Liver (tissue), 9 donors: ENCODE data around the gene TJP1. TPM values are rescaled to one million over a fixed set of nuclear protein-coding genes. Genes with fewer than 3 reads are reported as not detected.

Experiments used
- DNase-seq: peaks from one replicate; pipeline ENCODE4 v3.0.0-alpha.2; 2017; ENCODE audit warnings: low spot score
- H3K27ac ChIP-seq, 2 donors: one replicate each; pipeline ENCODE4 v1.7.0; 2013; ENCODE audit warnings: inconsistent platforms in 2 of 2, low read length in 2 of 2, control low read depth in 1 of 2, low read depth in 1 of 2, mild to moderate bottlenecking in 1 of 2
- H3K27me3 ChIP-seq, 4 donors: one replicate each; pipeline versions ENCODE4 v1.6.1 to v1.7.0; 2013; ENCODE audit warnings: low read length in 3 of 4, inconsistent platforms in 1 of 4, mild to moderate bottlenecking in 1 of 4, moderate library complexity in 1 of 4; ENCODE audit not compliant: control insufficient read depth in 4 of 4, insufficient read depth in 4 of 4
- H3K36me3 ChIP-seq, 4 donors: one replicate each; pipeline versions ENCODE4 v1.6.1 to v1.7.0; 2013; ENCODE audit warnings: low read length in 3 of 4, mild to moderate bottlenecking in 3 of 4, low read depth in 1 of 4, moderate library complexity in 1 of 4; ENCODE audit not compliant: control insufficient read depth in 4 of 4, insufficient read depth in 3 of 4
- H3K4me1 ChIP-seq, 4 donors: one replicate each; pipeline versions ENCODE4 v1.6.1 to v1.7.0; 2013; ENCODE audit warnings: low read length in 3 of 4, mild to moderate bottlenecking in 3 of 4, moderate library complexity in 1 of 4; ENCODE audit not compliant: control insufficient read depth in 4 of 4, insufficient read depth in 4 of 4
- H3K4me3 ChIP-seq, 3 donors: one replicate each; pipeline versions ENCODE4 v1.6.1 to v1.7.0; 2013; ENCODE audit warnings: low read length in 3 of 3, control low read depth in 1 of 3, low read depth in 1 of 3, mild to moderate bottlenecking in 1 of 3
- H3K9ac ChIP-seq, 2 donors: one replicate each; pipeline ENCODE4 v1.7.0; 2013; ENCODE audit warnings: low read length in 2 of 2, mild to moderate bottlenecking in 2 of 2, moderate library complexity in 2 of 2, control low read depth in 1 of 2, low read depth in 1 of 2
- H3K9me3 ChIP-seq, 4 donors: one replicate each; pipeline versions ENCODE4 v1.6.1 to v1.7.0; 2013; ENCODE audit warnings: low read length in 3 of 4; ENCODE audit not compliant: control insufficient read depth in 4 of 4
- EGR1 ChIP-seq, 2 donors: IDR thresholded peaks; 2 replicates each; pipeline ENCODE4 v1.6.1; 2016 to 2018; ENCODE audit warnings: antibody characterized with exemption in 2 of 2, low read depth in 2 of 2
- FOXA2 ChIP-seq: IDR thresholded peaks from 2 replicates; pipeline ENCODE4 v1.6.1; 2016; ENCODE audit warnings: antibody characterized with exemption
- GABPA ChIP-seq, 2 donors: IDR thresholded peaks in 1 of 2; conservative IDR thresholded peaks in 1 of 2; 2 replicates each; pipeline ENCODE4 v1.6.1; 2016; ENCODE audit warnings: antibody characterized with exemption in 2 of 2, mild to moderate bottlenecking in 1 of 2, moderate library complexity in 1 of 2
- JUND ChIP-seq, 2 donors: IDR thresholded peaks; 2 replicates each; pipeline ENCODE4 v1.6.1; 2016; ENCODE audit warnings: antibody characterized with exemption in 2 of 2
- MAX ChIP-seq: IDR thresholded peaks from 2 replicates; pipeline ENCODE4 v1.6.1; 2016; ENCODE audit warnings: antibody characterized with exemption
- NR2F2 ChIP-seq: IDR thresholded peaks from 2 replicates; pipeline ENCODE4 v1.6.1; 2016; ENCODE audit warnings: antibody characterized with exemption
- RAD21 ChIP-seq, 2 donors: IDR thresholded peaks; 2 replicates each; pipeline ENCODE4 v1.6.1; 2016; ENCODE audit warnings: antibody characterized with exemption in 2 of 2, mild to moderate bottlenecking in 2 of 2
- SP1 ChIP-seq: IDR thresholded peaks from 2 replicates; pipeline ENCODE4 v1.6.1; 2018; ENCODE audit warnings: antibody characterized with exemption, mild to moderate bottlenecking
- TAF1 ChIP-seq: conservative IDR thresholded peaks from 2 replicates; pipeline ENCODE4 v1.6.1; 2016; ENCODE audit warnings: antibody characterized with exemption, mild to moderate bottlenecking
- ZBTB33 ChIP-seq: IDR thresholded peaks from 2 replicates; pipeline ENCODE4 v1.6.1; 2016; ENCODE audit warnings: antibody characterized with exemption
- WGBS: extraction: QIAGEN DNeasy Blood & Tissue Kit; methylation state at CpG from one replicate; pipeline ENCODE4 v1.1.7; 2013; 5-methylcytosine and 5-hydroxymethylcytosine counted together
- polyA plus RNA-seq, 2 donors: library from polyadenylated mRNA; stranded (reverse) in 1 of 2; unstranded in 1 of 2; fragments of 200-250 nt in 1 of 2; fragments of >200 nt in 1 of 2; fragmentation: Nextera tagmentation in 1 of 2; extraction: Ambion mirVana in 1 of 2; gene quantifications; one replicate each; pipeline versions ENCODE4 v1.2.1 to v1.2.3, GENCODE V29; 2013 to 2015
- total RNA-seq, 2 donors: library from RNA; depleted of rRNA; stranded (reverse); fragments of >200 nt; gene quantifications; one replicate each; pipeline ENCODE4 v1.2.3, GENCODE V29; 2014
- TF ChIP-seq, protein P1 (sequence below): IDR thresholded peaks from 2 replicates; pipeline ENCODE4 v1.6.1; 2016; ENCODE audit warnings: antibody characterized with exemption, mild to moderate bottlenecking
- TF ChIP-seq, protein P2 (sequence below): fragments of 150-350 bp; IDR thresholded peaks from 2 replicates; pipeline ENCODE4 v1.5.1; 2017; ENCODE audit warnings: improper control_type of control experiment, low read depth, low read length; ENCODE audit not compliant: missing input control
- TF ChIP-seq, protein P3 (sequence below): IDR thresholded peaks from 2 replicates; pipeline ENCODE4 v1.6.1; 2016; ENCODE audit warnings: antibody characterized with exemption
- donor health status: healthy.
- donor health status: healthy.
- donor health status: healthy.
- donor health status: healthy.
- donor health status: healthy.

TJP1 gene
- total and polyA plus RNA-seq, 4 donors = 12.6 to 40.4 (median 16.9) TPM

DNA sequence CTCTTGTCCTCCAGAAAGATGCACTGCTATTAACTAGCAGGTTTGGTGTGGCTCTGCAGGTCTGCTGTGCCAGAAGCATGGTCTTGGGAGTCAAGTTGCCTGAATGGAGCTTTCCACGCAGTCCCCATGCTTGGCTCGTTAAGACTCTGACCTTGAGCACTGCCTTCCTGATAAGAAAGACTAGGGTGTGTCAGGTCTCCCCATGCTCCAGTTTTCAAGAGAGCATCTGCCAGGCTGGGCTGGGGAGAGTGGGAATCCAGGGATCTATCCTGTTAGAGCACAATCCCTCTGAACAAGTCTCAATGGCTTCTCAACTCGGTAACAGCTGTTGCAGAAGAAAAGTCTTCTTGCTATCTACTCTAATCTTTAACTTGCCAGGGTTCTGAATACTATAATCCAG, 98.2 kb downstream of the TJP1 start:
- TF ChIP-seq MAX = no peak
- no peak for TF ChIP-seq GABPA (IDR thresholded peaks at IDR 0.05 in 1 of 2, conservative IDR thresholded peaks at IDR 0.05 in 1 of 2)
- no peak for TF ChIP-seq EGR1 (IDR thresholded peaks at IDR 0.05; ENCODE audit: low read depth in 2 of 2)
- TF ChIP-seq RAD21 (IDR thresholded peaks at IDR 0.05) = no peak
- TF ChIP-seq, protein P1, sequence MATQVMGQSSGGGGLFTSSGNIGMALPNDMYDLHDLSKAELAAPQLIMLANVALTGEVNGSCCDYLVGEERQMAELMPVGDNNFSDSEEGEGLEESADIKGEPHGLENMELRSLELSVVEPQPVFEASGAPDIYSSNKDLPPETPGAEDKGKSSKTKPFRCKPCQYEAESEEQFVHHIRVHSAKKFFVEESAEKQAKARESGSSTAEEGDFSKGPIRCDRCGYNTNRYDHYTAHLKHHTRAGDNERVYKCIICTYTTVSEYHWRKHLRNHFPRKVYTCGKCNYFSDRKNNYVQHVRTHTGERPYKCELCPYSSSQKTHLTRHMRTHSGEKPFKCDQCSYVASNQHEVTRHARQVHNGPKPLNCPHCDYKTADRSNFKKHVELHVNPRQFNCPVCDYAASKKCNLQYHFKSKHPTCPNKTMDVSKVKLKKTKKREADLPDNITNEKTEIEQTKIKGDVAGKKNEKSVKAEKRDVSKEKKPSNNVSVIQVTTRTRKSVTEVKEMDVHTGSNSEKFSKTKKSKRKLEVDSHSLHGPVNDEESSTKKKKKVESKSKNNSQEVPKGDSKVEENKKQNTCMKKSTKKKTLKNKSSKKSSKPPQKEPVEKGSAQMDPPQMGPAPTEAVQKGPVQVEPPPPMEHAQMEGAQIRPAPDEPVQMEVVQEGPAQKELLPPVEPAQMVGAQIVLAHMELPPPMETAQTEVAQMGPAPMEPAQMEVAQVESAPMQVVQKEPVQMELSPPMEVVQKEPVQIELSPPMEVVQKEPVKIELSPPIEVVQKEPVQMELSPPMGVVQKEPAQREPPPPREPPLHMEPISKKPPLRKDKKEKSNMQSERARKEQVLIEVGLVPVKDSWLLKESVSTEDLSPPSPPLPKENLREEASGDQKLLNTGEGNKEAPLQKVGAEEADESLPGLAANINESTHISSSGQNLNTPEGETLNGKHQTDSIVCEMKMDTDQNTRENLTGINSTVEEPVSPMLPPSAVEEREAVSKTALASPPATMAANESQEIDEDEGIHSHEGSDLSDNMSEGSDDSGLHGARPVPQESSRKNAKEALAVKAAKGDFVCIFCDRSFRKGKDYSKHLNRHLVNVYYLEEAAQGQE = no peak
- TF ChIP-seq, protein P2, sequence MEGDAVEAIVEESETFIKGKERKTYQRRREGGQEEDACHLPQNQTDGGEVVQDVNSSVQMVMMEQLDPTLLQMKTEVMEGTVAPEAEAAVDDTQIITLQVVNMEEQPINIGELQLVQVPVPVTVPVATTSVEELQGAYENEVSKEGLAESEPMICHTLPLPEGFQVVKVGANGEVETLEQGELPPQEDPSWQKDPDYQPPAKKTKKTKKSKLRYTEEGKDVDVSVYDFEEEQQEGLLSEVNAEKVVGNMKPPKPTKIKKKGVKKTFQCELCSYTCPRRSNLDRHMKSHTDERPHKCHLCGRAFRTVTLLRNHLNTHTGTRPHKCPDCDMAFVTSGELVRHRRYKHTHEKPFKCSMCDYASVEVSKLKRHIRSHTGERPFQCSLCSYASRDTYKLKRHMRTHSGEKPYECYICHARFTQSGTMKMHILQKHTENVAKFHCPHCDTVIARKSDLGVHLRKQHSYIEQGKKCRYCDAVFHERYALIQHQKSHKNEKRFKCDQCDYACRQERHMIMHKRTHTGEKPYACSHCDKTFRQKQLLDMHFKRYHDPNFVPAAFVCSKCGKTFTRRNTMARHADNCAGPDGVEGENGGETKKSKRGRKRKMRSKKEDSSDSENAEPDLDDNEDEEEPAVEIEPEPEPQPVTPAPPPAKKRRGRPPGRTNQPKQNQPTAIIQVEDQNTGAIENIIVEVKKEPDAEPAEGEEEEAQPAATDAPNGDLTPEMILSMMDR = no peak
- no peak for TF ChIP-seq FOXA2
- TF ChIP-seq JUND (IDR thresholded peaks at IDR 0.05) = no peak
- no peak for TF ChIP-seq SP1
- TF ChIP-seq TAF1 = no peak
- TF ChIP-seq NR2F2 = no peak
- TF ChIP-seq, protein P3, sequence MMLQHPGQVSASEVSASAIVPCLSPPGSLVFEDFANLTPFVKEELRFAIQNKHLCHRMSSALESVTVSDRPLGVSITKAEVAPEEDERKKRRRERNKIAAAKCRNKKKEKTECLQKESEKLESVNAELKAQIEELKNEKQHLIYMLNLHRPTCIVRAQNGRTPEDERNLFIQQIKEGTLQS = no peak
- no peak for TF ChIP-seq ZBTB33
- no peak overlapping the region for H3K4me3 ChIP-seq

DNA sequence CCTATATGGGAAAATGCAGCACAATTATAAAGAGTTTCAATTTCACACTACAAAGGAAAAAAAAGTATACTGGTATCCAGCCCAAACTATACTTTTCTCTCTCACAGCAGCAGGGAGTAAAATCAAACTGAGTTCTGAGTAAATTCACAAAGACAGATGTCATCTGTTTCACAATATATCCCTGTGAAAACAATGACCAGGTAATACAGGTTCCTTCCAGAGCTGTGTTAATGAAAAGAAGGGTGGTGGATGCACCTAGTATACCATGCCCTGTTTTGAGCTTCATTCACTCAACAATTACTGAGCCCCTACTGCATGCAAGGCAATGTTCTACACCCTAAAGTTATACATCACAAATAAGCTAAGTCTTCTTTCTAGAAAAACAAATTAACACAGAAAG, 108.5 kb downstream of the TJP1 start:
- Histone ChIP-seq H3K36me3 (peaks cover 3 to 29% (median 24%) of the 10 kb centered on the region in 4 donors), H3K27ac (no peak overlapping the region), H3K27me3 (no peaks in the 10 kb centered on the region), H3K9ac (no peak overlapping the region), H3K4me1 (peaks cover 13 to 50% (median 35%) of the 10 kb centered on the region in 4 donors), H3K4me3 (no peak overlapping the region), H3K9me3 (no peaks in the 10 kb centered on the region)
- no peak for TF ChIP-seq FOXA2
- DNase-seq = no peak

More for the DNA sequence above, 98.2 kb downstream of the TJP1 start:
- Histone ChIP-seq H3K36me3 (peaks cover 3 to 34% (median 26%) of the 10 kb centered on the region in 4 donors), H3K9ac (no peak overlapping the region), H3K27ac (no peak overlapping the region), H3K4me1 (peaks cover 0 to 12% (median 10%) of the 10 kb centered on the region in 4 donors), H3K9me3 (peaks cover 0 to 7% (median 4%) of the 10 kb centered on the region in 4 donors), H3K27me3 (no peaks in the 10 kb centered on the region)
- no peak for DNase-seq
- 79% methylated on average over 3 of the region's 3 CpGs for WGBS
